ENCODE data around the gene RASGEF1C.

DNA sequence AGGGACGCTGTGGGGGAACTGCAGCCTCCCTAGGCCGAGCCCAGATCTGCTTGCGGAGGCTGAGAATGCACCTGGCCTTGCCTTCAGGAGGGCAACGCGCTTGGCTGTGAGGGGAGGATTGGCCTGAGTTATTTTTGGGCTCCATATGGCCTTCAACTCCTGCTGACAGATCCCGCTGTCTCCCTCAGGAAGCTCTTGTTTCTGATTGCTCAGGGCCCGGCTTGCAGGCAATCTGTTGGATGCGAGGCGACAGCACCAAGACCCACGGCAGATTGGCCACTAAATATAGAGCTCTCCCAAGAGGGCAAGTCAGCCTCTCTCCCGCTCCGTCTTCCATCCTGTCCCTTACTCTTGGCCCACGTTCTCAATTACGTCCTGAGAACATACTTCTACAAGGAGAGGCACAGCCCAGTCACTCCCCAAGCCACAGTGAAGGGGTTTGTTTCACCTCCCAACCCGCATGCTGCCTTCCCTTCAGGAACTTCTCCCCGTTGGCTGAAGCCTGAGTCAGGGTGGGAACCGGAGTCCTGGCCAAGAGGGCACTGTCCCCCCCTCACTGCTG lies 53.6 kb downstream of the RASGEF1C start:
- TF ChIP-seq MTA3 (IDR thresholded peaks at IDR 0.05; ENCODE audit: borderline replicate concordance, low read length) (no peak), TCF12 (IDR thresholded peaks at IDR 0.05; ENCODE audit: low read depth, low read length) (no peak), EZH2 (IDR thresholded peaks at IDR 0.05; ENCODE audit: borderline replicate concordance, control insufficient read depth, low read depth, low read length) (no peak), USF2 (IDR thresholded peaks at IDR 0.05; ENCODE audit: borderline replicate concordance, low read depth, low read length) (no peak), KDM1A (IDR thresholded peaks at IDR 0.05; ENCODE audit: borderline replicate concordance) (no peak), TAF1 (IDR thresholded peaks at IDR 0.05; ENCODE audit: borderline replicate concordance, low read depth, low read length) (no peak), RCOR1 (conservative IDR thresholded peaks at IDR 0.05; ENCODE audit: low read depth, low read length) (no peak), SPI1 (IDR thresholded peaks at IDR 0.05; ENCODE audit: borderline replicate concordance, insufficient read depth, low read depth, low read length) (no peak)
- TF ChIP-seq, protein P1, sequence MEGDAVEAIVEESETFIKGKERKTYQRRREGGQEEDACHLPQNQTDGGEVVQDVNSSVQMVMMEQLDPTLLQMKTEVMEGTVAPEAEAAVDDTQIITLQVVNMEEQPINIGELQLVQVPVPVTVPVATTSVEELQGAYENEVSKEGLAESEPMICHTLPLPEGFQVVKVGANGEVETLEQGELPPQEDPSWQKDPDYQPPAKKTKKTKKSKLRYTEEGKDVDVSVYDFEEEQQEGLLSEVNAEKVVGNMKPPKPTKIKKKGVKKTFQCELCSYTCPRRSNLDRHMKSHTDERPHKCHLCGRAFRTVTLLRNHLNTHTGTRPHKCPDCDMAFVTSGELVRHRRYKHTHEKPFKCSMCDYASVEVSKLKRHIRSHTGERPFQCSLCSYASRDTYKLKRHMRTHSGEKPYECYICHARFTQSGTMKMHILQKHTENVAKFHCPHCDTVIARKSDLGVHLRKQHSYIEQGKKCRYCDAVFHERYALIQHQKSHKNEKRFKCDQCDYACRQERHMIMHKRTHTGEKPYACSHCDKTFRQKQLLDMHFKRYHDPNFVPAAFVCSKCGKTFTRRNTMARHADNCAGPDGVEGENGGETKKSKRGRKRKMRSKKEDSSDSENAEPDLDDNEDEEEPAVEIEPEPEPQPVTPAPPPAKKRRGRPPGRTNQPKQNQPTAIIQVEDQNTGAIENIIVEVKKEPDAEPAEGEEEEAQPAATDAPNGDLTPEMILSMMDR (IDR thresholded peaks at IDR 0.05 in 2 of 3, conservative IDR thresholded peaks at IDR 0.05 in 1 of 3; ENCODE audit: control insufficient read depth in 2 of 3, extremely low read depth in 1 of 3, insufficient read depth in 1 of 3, low read depth in 3 of 3, low read length in 3 of 3) = no peak
- TF ChIP-seq, protein P2, sequence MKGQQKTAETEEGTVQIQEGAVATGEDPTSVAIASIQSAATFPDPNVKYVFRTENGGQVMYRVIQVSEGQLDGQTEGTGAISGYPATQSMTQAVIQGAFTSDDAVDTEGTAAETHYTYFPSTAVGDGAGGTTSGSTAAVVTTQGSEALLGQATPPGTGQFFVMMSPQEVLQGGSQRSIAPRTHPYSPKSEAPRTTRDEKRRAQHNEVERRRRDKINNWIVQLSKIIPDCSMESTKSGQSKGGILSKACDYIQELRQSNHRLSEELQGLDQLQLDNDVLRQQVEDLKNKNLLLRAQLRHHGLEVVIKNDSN (IDR thresholded peaks at IDR 0.05; ENCODE audit: borderline replicate concordance, extremely low read length, insufficient read depth, low read depth, low read length) = no peak

Measured in GM12878 (cell line).